ENCODE data around the gene COL6A5. TPM values are rescaled to one million over a fixed set of nuclear protein-coding genes. Genes with fewer than 3 reads are reported as not detected.

The COL6A5 gene
- total and polyA plus RNA-seq, 2 of the 13 experiments (the other 11 are each of a cell fraction or from before 2014, with no cell fraction given): not detected

DNA sequence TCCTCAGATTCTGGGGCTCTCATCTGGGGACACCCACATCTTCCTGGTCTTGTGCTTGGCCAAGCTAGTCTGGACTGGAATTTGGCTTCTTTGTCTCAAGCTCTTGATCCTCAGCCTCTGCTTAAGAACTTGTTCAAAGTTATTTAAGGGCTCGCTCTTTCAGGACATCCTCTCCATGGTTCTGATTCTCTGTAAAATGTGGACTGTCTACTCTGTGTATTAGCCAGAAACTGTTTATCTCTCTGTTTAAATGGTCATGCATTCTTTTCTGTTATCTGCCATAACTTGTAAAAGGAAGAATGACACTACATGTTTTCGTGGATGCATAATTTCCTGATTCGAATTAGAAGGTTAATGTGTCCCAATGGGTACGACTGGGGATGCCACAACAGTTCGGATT, 79.4 kb downstream of the COL6A5 start:
- CTCF ChIA-PET (ENCODE audit: low intra/inter-chr PET ratio, low total read pairs): no interaction called here
- DNase-seq (ENCODE audit: low spot score) (no peak), FAIRE-seq (no peak), ATAC-seq (no peak)
- Histone ChIP-seq H3K9ac (ENCODE audit: insufficient read depth, low read depth, low read length) (no peak overlapping the region), H3K4me3 (replicated peaks in 1 of 3; ENCODE audit: insufficient read depth in 1 of 3, low read depth in 2 of 3, low read length in 3 of 3) (no peak overlapping the region), H3K4me2 (ENCODE audit: low read depth, low read length) (no peak overlapping the region), H4K20me1 (ENCODE audit: insufficient read depth, low read length) (no peaks in the 10 kb centered on the region), H3K4me1 (ENCODE audit: insufficient read depth, low read length) (no peaks in the 10 kb centered on the region), H3K27me3 (ENCODE audit: control insufficient read depth in 1 of 2, insufficient read depth in 2 of 2, low read length in 2 of 2) (peaks cover 0 to 4% of the 10 kb centered on the region in 2 experiments; a peak in 2 of 5 replicates), H3K36me3 (replicated peaks in 1 of 2; ENCODE audit: control insufficient read depth in 1 of 2, insufficient read depth in 2 of 2, low read length in 2 of 2) (no peaks in the 10 kb centered on the region), H3K9me3 (ENCODE audit: low read length) (no peaks in the 10 kb centered on the region), H2AFZ (ENCODE audit: low read length) (no peak overlapping the region), H3K79me2 (ENCODE audit: insufficient read depth, low read length) (no peaks in the 10 kb centered on the region), H3K27ac (ENCODE audit: extremely low read length, insufficient read depth, low read length) (no peak overlapping the region)
- intact Hi-C loops (cut with micrococcal nuclease; ENCODE audit: unreplicated experiment) (no loop called here), in situ Hi-C loops (cut with HindIII; ENCODE audit: extremely low pct_ligation_motif_present, low pct_unique_long_range_greater_than_20kb) (no loop called here)
- TF ChIP-seq ESRRA (CRISPR knock-in tag; IDR thresholded peaks at IDR 0.05; ENCODE audit: low read depth) (no peak), SAFB2 (CRISPR knock-in tag; IDR thresholded peaks at IDR 0.05; ENCODE audit: borderline replicate concordance, low read depth) (no peak), GABPB1 (CRISPR knock-in tag; IDR thresholded peaks at IDR 0.05) (no peak), MEF2D (CRISPR knock-in tag; IDR thresholded peaks at IDR 0.05) (no peak), ATF7-NPFF (CRISPR knock-in tag; IDR thresholded peaks at IDR 0.05; ENCODE audit: low read depth) (no peak)
- TF ChIP-seq, protein P1, sequence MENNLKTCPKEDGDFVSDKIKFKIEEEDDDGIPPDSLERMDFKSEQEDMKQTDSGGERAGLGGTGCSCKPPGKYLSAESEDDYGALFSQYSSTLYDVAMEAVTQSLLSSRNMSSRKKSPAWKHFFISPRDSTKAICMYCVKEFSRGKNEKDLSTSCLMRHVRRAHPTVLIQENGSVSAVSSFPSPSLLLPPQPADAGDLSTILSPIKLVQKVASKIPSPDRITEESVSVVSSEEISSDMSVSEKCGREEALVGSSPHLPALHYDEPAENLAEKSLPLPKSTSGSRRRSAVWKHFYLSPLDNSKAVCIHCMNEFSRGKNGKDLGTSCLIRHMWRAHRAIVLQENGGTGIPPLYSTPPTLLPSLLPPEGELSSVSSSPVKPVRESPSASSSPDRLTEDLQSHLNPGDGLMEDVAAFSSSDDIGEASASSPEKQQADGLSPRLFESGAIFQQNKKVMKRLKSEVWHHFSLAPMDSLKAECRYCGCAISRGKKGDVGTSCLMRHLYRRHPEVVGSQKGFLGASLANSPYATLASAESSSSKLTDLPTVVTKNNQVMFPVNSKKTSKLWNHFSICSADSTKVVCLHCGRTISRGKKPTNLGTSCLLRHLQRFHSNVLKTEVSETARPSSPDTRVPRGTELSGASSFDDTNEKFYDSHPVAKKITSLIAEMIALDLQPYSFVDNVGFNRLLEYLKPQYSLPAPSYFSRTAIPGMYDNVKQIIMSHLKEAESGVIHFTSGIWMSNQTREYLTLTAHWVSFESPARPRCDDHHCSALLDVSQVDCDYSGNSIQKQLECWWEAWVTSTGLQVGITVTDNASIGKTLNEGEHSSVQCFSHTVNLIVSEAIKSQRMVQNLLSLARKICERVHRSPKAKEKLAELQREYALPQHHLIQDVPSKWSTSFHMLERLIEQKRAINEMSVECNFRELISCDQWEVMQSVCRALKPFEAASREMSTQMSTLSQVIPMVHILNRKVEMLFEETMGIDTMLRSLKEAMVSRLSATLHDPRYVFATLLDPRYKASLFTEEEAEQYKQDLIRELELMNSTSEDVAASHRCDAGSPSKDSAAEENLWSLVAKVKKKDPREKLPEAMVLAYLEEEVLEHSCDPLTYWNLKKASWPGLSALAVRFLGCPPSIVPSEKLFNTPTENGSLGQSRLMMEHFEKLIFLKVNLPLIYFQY (CRISPR knock-in tag; IDR thresholded peaks at IDR 0.05; ENCODE audit: borderline replicate concordance): no peak
- POLR2A ChIA-PET: no interaction called here
- WGBS (ENCODE audit: low lambda C conversion rate): 12% methylated on average over 5 of the region's 5 CpGs
- BruUV-seq (replicated peaks): no TSS peak
